MM.1S (cell line): ENCODE measurements around the gene MORN5.

Source experiments
- DNase-seq: peaks from one replicate; pipeline ENCODE4 v3.0.0-alpha.2; 2015
- H2AFZ ChIP-seq: fragments of 300-600 bp; sonication (generic); 2 replicates; pipeline ENCODE4 v1.6.0; 2016; ENCODE audit warnings: antibody characterized with exemption, low read length
- H3F3A ChIP-seq: fragments of 300-600 bp; sonication (generic); 2 replicates; pipeline ENCODE4 v1.6.1; 2016; ENCODE audit warnings: mild to moderate bottlenecking, antibody characterized with exemption, low read length, moderate library complexity, mixed read lengths; ENCODE audit not compliant: insufficient read depth
- H3K27ac ChIP-seq: fragments of 300-600 bp; sonication (generic); 2 replicates; pipeline ENCODE4 v1.5.1; 2016; ENCODE audit warnings: mild to moderate bottlenecking, low read length
- H3K27me3 ChIP-seq: fragments of 300-600 bp; sonication (generic); replicated peaks from 2 replicates; pipeline ENCODE4 v1.6.0; 2016; ENCODE audit warnings: low read length; ENCODE audit not compliant: insufficient read depth
- H3K36me3 ChIP-seq: fragments of 300-600 bp; sonication (generic); replicated peaks from 2 replicates; pipeline ENCODE4 v1.6.1; 2016; ENCODE audit warnings: mild to moderate bottlenecking, low read length, mixed read lengths; ENCODE audit not compliant: insufficient read depth
- H3K4me1 ChIP-seq: fragments of 300-600 bp; sonication (generic); 2 replicates; pipeline ENCODE4 v1.6.1; 2016; ENCODE audit warnings: low read length, mixed read lengths
- H3K4me2 ChIP-seq: fragments of 300-600 bp; sonication (generic); 2 replicates; pipeline ENCODE4 v1.6.0; 2016; ENCODE audit warnings: low read depth, low read length
- H3K4me3 ChIP-seq: fragments of 300-600 bp; sonication (generic); 2 replicates; pipeline ENCODE4 v1.5.1; 2016; ENCODE audit warnings: low read length, mixed read lengths
- H3K79me2 ChIP-seq: fragments of 300-600 bp; sonication (generic); 2 replicates; pipeline ENCODE4 v1.6.1; 2016; ENCODE audit warnings: mixed run types, low read length, mixed read lengths
- H3K9ac ChIP-seq: fragments of 300-600 bp; sonication (generic); 2 replicates; pipeline ENCODE4 v1.6.1; 2016; ENCODE audit warnings: low read length, mixed read lengths
- H3K9me2 ChIP-seq: fragments of 300-600 bp; sonication (generic); replicated peaks from 2 replicates; pipeline ENCODE4 v1.6.1; 2016; ENCODE audit warnings: mild to moderate bottlenecking, low read length, mixed read lengths; ENCODE audit not compliant: insufficient read depth
- H3K9me3 ChIP-seq: fragments of 300-600 bp; sonication (generic); replicated peaks from 2 replicates; pipeline ENCODE4 v1.6.1; 2016; ENCODE audit warnings: mild to moderate bottlenecking, low read length, mixed read lengths; ENCODE audit not compliant: insufficient read depth
- H4K20me1 ChIP-seq: fragments of 300-600 bp; sonication (generic); 2 replicates; pipeline ENCODE4 v1.6.1; 2016; ENCODE audit warnings: mild to moderate bottlenecking, low read length, moderate library complexity, mixed read lengths; ENCODE audit not compliant: insufficient read depth
- EZH2 ChIP-seq: fragments of 300-600 bp; sonication (generic); optimal IDR thresholded peaks from 2 replicates; pipeline ENCODE3; 2017; ENCODE audit warnings: low read depth, mild to moderate bottlenecking, antibody characterized with exemption, low read length, mixed read lengths
- EZH2phosphoT487 ChIP-seq: fragments of 300-600 bp; sonication (generic); IDR thresholded peaks from 2 replicates; pipeline ENCODE4 v1.6.1; 2018; ENCODE audit warnings: antibody characterized with exemption, low read length
- TF ChIP-seq, protein P1 (sequence below): fragments of 300-600 bp; sonication (generic); IDR thresholded peaks from 2 replicates; pipeline ENCODE4 v1.5.1; 2016; ENCODE audit warnings: antibody characterized with exemption, low read length, mixed read lengths

Gene MORN5

DNA sequence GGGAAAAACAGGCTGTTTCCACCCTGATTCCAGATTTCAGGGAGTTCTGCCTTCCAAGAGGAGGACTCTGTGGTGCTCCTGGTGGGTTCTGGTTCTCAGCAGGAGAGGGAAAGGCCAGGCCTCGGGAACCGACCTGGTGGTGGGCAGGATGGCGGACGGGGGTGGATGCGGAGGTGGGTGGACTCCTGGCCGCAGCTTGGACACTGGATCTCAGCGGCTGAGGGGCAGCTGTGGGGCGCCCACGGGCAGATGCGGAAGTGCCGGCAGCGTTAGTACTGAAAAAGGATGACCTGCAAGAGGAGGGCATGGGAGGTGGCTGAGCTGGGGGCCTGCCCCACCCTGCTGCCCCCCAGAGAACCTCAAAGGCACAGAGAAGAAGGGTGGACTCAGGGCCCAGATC lies 44.8 kb downstream of the MORN5 start:
- H3K79me2 ChIP-seq = no peaks in the 10 kb centered on the region
- TF ChIP-seq, protein P1, sequence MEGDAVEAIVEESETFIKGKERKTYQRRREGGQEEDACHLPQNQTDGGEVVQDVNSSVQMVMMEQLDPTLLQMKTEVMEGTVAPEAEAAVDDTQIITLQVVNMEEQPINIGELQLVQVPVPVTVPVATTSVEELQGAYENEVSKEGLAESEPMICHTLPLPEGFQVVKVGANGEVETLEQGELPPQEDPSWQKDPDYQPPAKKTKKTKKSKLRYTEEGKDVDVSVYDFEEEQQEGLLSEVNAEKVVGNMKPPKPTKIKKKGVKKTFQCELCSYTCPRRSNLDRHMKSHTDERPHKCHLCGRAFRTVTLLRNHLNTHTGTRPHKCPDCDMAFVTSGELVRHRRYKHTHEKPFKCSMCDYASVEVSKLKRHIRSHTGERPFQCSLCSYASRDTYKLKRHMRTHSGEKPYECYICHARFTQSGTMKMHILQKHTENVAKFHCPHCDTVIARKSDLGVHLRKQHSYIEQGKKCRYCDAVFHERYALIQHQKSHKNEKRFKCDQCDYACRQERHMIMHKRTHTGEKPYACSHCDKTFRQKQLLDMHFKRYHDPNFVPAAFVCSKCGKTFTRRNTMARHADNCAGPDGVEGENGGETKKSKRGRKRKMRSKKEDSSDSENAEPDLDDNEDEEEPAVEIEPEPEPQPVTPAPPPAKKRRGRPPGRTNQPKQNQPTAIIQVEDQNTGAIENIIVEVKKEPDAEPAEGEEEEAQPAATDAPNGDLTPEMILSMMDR = no peak
- H3F3A ChIP-seq = no peaks in the 10 kb centered on the region
- H3K9me2 ChIP-seq = no peaks in the 10 kb centered on the region
- H3K4me3 ChIP-seq = no peak overlapping the region
- no peaks in the 10 kb centered on the region for H3K36me3 ChIP-seq
- no peaks in the 10 kb centered on the region for H3K9me3 ChIP-seq
- peaks cover 6% of the 10 kb centered on the region; the same call in 1 of the 2 replicates for H3K27me3 ChIP-seq
- no peak overlapping the region for H3K9ac ChIP-seq
- H2AFZ ChIP-seq = no peak overlapping the region
- no peak for DNase-seq
- H4K20me1 ChIP-seq = no peaks in the 10 kb centered on the region
- no peak overlapping the region for H3K27ac ChIP-seq
- no peak overlapping the region for H3K4me2 ChIP-seq
- H3K4me1 ChIP-seq = no peaks in the 10 kb centered on the region

DNA sequence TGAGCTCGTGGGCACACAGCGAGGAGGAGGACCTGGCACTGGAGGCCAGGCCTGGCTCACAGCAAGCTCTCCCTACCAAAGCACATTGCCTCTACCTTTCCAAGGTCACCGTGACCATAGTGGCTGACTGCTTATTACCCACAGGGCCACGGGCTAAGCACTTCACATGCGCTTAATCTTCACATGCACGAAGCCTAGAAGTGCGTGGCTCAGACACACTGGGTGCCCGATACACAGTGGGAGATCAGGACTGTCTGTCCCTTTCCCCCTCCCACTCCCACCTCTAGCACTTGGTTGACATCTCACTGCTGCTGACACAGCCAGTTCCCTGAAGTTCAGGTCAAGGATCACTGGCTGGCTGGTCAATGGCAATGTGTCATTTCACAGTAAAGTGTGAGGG lies 45.5 kb downstream of the MORN5 start:
- Histone ChIP-seq H3K9me2 (no peaks in the 10 kb centered on the region), H3K27ac (no peak overlapping the region), H3K9me3 (no peaks in the 10 kb centered on the region), H2AFZ (no peak overlapping the region), H3K9ac (no peak overlapping the region), H4K20me1 (no peaks in the 10 kb centered on the region), H3K4me3 (no peak overlapping the region), H3K4me1 (no peaks in the 10 kb centered on the region), H3K79me2 (no peaks in the 10 kb centered on the region), H3K27me3 (peaks cover 6% of the 10 kb centered on the region; the same call in 1 of the 2 replicates), H3F3A (no peaks in the 10 kb centered on the region), H3K36me3 (no peaks in the 10 kb centered on the region), H3K4me2 (no peak overlapping the region)
- no peak for DNase-seq
- TF ChIP-seq, protein P1 = no peak
- TF ChIP-seq EZH2phosphoT487 (no peak), EZH2 (no peak)

DNA sequence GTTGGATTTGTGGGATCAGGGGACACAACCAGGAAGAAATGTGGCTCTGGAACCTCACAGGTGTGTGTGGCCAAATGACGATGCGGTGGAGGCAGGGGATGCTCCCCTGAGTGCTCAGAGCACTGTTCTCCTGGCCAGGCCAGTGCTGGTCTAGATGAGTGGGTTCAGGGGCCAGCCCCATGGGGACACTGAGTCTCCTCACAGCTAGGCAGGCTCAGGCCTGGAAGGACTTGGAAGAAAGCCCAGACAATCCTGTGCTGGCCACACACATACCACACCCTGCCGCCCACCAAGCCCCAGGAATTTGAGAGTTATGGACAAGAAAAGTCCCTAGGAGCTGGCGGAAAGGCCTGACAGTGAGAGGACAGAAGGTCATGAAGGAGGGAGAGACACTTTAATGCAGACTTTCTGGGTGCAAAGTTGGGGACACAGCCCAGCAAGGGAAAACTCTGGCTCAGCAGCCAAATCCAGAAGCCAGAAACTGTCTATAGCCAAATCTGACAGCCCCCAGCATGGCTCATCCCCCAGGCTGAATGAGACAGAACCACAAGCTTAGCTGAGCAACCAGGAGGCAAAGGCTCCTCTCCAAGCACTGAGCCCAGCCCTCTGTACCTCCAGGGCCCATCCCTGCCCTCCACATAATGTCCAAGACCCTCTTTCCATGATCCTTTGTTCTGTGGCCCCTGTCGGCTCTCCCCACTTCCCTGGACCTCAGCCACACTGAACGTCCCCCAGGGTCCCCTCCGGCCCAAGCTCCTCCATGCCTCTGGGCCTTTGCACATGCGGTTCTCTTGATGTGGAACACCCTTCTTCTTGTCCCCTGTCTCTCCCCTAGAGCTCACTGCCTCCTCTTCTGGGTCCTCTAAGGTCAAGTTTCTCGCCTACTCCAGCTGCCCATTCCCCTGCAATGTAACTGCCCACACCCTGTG lies 46.7 kb downstream of the MORN5 start:
- Histone ChIP-seq H3K9me3 (no peaks in the 10 kb centered on the region), H3K4me2 (no peak overlapping the region), H3F3A (no peaks in the 10 kb centered on the region), H3K4me1 (no peaks in the 10 kb centered on the region), H3K79me2 (no peaks in the 10 kb centered on the region), H3K9me2 (no peaks in the 10 kb centered on the region), H3K27ac (no peak overlapping the region), H2AFZ (no peak overlapping the region), H3K36me3 (no peaks in the 10 kb centered on the region), H3K9ac (no peak overlapping the region), H4K20me1 (no peaks in the 10 kb centered on the region), H3K4me3 (no peak overlapping the region), H3K27me3 (peaks cover 12% of the 10 kb centered on the region)
- no peak for TF ChIP-seq EZH2phosphoT487
- no peak for TF ChIP-seq EZH2
- TF ChIP-seq, protein P1 = no peak
- DNase-seq = no peak
